ENCODE data around the gene NLK.

The NLK gene

GRCh38 chr17:28041068-28041843 is 1.2 kb upstream of the NLK start:
- peak; percentile 99 for DNase-seq

DNA sequence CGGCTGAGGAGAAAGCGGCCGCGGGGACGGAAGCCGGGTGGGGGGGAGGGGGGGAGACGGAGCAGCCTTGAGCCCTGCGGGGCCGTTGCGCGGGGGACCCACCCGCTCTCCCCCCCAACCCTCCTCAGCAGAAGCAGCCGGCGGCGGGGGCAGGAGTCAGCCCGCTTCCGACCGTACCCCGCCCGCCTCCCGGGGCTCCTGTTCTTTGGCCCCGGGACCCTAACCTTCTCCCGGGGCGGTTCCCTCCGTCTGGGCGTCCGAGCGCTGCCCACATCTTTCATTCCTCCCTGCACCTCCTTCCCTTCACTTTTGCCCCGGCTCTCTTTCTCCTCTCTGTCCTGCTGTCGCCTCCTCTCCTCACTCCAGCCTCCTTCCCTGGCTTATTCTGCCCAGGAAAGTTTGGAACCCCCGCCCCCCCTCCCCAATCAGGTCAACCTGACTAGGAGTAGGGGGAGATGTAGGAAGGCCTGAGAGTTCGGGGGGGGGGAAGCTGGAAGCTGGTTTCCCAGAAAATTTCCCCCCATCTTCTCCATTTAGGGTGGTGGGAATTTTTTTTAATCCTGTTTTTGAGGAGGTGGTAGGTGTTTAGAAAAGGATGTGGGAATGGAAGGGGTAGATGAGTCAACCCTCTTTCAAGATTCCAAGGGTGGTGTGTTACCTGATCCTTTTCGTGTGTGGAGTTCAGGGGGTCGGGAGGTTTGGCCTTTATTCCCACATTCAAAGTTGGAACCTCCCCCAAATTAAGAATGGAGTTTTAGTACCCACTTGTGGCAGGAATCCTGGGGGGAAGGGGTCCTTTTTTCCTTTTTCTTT is 427 bp upstream of the NLK start:
- DNase-seq = no peak

- no peak for DNase-seq
Observed at GRCh38 chr17:28042721-28043291, 329 bp downstream of the NLK start.

DNA sequence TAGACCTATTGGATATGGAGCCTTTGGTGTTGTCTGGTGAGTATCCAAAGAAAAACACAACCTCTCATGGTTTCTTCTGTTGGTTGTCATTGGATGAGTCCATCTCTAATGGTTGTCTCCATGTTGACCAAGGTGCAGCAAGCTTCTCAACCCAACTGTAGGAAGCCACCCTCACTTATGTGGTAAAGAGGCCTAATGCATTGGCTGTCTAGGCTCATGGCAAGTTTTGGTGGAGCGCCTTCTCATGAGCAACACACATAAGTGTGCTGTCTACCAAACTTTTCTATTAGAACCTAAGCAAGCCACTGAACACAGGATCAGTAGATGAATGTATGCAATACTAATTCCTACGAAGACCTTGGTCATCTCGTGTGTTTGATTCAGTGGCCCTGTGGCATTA is 819 bp downstream of the NLK start:
- no peak for DNase-seq

DNA sequence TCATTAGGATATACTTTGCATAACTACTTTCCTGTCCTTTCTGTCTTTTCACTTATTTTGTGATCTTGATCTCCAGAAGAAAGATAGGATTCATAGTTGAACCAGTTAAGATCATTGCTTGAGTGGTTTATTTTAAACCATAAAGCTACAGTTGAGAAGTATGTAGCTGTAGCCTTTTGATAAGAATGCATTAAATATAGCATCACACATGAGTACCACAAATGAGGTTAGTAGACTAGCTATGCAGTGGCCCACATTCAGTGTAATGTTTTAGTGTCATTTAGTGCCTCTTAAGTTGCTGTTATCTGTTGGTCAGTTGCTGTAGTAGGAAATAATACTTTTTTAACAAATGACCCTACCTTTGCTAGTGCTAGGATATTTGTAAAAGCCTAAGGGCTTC is 1.3 kb downstream of the NLK start:
- DNase-seq = no peak

- no peak for DNase-seq
Observed at GRCh38 chr17:28045304-28045703, 2.8 kb downstream of the NLK start.

GRCh38 chr17:28046034-28046825 is 3.8 kb downstream of the NLK start:
- peak in 1 of 5 donors; percentile 26 for DNase-seq

GRCh38 chr17:28047806-28048205 is 5.3 kb downstream of the NLK start:
- DNase-seq = no peak

DNA sequence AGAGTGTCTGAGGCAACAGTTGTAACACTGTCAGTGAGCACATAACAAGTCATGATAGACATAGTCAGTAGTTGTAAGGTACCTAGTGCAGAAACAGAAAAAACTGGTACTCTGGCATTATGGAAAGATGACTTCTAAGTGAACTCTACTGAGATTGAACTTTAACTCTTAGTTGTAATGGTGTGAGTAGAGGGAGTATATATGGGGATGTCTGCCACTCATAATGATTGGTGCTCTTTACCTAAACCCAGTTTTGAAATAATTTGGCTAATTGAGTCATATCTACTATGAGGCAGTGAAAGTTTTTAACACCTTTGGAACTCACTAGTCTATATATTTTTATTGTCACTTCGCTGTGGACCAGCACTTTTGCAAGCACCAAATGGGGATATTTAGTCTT is 6.6 kb downstream of the NLK start:
- no peak for DNase-seq

DNA sequence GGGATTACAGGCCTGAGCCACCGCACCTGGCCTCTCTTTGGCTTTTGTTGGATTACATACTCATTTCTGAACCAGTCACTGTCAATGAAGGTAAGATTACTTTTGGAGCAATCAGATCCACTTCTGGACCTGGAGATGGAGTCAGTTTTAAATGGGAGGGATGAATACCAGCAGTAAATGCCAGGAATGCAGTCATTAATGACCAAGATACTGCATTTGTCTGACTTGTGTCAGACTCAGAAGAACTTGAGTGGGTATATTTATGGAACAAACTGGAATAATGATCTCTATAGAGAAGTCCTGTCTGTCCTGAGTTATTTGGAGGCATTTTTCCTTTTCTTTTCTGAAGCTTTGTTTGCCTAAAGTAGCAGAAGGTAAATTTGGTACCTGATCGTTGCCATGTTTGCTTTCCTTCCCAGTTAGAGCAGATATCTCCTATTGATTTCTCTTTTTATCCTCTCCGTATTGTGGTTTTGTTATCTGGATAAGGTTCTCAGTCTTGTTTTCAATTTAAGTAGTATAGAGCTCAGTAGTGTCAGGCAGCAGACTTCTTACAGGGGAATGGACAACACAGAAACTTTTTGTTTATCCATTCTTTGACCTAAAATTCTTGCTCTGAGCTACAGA is 10.7 kb downstream of the NLK start:
- DNase-seq = no peak

DNA sequence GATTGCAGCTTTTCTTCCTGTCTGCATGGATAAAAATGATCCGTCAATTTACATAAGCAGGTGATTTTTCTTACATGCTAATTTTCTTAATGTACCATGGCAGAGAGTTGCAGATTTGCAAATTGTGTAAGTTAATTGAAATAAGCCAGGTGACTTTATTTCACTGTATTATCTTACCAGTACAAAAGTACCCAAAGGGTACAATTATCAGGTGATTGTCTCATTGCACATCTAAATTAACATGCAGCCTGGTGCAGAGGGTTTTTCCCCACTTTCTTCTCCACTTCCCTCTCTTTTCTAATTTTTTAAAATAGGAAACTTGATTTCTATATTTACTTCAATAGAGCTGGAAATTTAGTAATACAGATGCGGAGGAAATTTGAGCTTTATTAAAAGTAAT is 11.2 kb downstream of the NLK start:
- DNase-seq = no peak

GRCh38 chr17:28055546-28056275 is 13.2 kb downstream of the NLK start:
- DNase-seq = no peak

- no peak for DNase-seq
Observed at GRCh38 chr17:28056276-28056620, 13.8 kb downstream of the NLK start.

DNA sequence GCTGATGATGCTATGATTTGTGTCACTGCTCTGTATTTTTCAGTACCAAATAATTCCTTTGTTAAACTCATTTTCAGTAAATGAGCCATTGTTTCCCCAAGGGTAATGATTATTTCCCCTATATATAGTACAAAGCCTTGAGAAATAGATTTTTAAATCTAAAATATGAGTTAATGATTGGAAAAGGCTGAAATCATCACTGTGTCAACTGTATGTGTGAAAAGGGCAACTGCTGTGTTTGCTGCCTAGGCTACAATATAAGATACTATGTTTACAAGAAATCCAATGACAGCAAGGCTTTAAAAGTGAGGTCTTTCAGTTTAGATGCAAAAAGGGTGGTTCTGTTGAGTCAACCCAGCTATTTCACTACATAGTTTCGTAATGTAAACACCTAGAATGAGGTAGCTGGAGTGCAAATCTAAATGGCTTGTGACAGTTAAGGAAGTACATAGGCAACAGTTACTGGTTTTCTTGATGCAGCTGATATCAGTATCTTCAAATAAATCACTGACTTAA is 15.3 kb downstream of the NLK start:
- peak in 1 of 5 donors; percentile 82 for DNase-seq

- DNase-seq = no peak
Observed at GRCh38 chr17:28059675-28060074, 17.2 kb downstream of the NLK start.

DNA sequence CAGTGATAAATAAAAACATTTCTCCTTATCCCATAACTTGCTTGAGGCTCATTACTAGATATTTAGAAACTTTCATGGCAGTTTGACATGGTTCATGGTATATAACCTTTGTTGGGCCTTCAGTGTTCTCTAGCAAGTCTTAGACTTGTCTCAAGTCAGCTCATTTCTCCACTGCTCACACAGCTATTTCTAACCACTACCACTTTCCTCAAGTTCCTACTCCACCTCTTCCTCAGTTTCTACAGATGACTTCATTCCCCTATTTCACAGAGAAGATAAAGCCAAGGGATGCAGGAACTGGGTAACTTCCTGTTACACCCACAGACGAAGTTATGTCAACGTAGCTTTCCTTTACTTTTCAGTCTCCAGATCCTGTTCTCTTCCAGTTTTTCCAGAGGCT is 23.2 kb downstream of the NLK start:
- no peak for DNase-seq

DNA sequence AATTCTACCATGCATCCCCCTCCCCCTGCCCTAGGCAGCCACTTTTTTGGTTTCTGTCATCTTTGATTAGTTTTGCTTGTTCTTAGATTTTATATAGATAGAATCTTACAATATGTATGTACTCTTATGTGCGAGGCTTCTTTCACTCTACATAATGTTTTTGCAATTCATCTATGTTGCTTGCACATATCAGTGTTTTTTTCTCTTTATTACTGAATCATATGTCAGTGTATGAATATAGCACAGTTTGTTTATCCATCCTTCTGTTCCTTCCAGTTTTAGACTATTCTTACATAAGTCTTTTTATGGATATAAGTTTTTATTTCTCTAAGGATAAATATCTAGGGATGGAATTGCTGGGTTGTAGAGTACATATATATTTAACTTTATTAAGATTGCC is 26.6 kb downstream of the NLK start:
- DNase-seq = no peak

GRCh38 chr17:28071179-28071578 is 28.7 kb downstream of the NLK start:
- DNase-seq = no peak

DNA sequence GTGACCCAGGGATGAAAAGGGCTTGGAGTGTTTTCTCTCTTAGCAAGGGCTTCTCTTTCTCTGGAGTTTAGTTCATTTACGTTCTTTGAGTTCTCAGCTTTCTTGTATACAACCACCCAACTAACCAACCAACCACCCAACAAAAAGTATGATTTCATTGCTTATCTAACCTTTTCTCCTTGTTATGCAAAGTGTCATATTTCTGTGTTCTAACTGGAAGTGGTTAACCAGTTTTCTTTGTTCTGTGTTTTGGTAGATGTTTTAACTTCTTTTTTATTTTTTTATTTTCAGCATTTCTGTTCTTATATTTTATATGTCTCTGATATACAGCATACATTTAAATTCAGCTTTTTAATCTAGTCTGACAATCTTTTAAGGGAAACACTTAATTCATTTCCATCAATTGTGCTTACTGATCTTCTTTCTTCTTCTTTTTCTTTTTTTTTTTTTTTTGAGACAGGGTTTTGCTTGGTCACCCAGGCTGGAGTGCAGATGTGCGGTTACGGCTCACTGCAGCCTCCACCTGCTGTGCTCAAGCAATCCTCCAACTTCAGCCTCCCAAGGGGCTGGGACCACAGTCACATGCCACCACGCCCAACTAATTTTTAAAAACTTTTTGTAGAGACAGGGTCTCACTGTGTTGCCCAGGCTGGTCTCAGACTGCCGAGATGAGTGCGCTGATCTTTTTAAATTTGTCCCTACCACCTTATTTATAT is 29.6 kb downstream of the NLK start:
- DNase-seq = no peak

GRCh38 chr17:28072936-28073533 is 30.6 kb downstream of the NLK start:
- DNase-seq = no peak

GRCh38 chr17:28074010-28074409 is 31.5 kb downstream of the NLK start:
- no peak for DNase-seq

Data from T-helper 1 cell (primary cell).